Measurements from ENCODE around the gene UBTD2.

Gene UBTD2

GRCh38 chr5:172248637-172249036 is 34.9 kb downstream of the UBTD2 start:
- TF ChIP-seq, protein P1, sequence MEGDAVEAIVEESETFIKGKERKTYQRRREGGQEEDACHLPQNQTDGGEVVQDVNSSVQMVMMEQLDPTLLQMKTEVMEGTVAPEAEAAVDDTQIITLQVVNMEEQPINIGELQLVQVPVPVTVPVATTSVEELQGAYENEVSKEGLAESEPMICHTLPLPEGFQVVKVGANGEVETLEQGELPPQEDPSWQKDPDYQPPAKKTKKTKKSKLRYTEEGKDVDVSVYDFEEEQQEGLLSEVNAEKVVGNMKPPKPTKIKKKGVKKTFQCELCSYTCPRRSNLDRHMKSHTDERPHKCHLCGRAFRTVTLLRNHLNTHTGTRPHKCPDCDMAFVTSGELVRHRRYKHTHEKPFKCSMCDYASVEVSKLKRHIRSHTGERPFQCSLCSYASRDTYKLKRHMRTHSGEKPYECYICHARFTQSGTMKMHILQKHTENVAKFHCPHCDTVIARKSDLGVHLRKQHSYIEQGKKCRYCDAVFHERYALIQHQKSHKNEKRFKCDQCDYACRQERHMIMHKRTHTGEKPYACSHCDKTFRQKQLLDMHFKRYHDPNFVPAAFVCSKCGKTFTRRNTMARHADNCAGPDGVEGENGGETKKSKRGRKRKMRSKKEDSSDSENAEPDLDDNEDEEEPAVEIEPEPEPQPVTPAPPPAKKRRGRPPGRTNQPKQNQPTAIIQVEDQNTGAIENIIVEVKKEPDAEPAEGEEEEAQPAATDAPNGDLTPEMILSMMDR (IDR thresholded peaks at IDR 0.05; ENCODE audit: unreplicated experiment in 3 of 3): no peak
- Mint-ChIP-seq H3K4me1 (peaks cover 12% of the 10 kb centered on the region), H3K27me3 (ENCODE audit: low read depth) (no peaks in the 10 kb centered on the region), H3K9me3 (peaks cover 25% of the 10 kb centered on the region), H3K36me3 (ENCODE audit: low read depth) (peaks cover 70% of the 10 kb centered on the region), H3K4me3 (no peak overlapping the region), H3K27ac (no peak overlapping the region)

DNA sequence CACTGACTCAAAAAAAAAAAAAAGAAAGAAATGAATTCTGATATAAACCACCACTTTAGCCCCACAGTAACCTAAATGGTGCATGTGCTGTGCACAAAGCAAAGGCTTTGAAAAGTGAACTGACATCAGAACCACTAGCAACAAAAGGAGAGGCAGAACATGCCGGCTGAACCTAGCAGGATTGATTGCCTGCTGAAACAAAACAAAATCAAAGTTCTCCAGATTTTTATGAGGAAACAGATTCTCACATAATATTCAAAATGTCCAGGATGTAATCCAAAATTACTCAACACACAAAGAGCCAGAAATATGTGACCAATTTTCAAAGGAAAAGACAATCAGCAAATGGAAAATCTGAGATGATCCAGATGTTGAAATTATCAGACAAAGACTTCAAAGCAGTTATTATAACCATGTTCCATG is 37.9 kb downstream of the UBTD2 start:
- Mint-ChIP-seq H3K27ac (peak overlapping the region; percentile 21 to 66 (median 23)), H3K4me3 (no peak overlapping the region), H3K27me3 (ENCODE audit: low read depth) (no peaks in the 10 kb centered on the region), H3K9me3 (peaks cover 9% of the 10 kb centered on the region), H3K36me3 (ENCODE audit: low read depth) (peaks cover 63% of the 10 kb centered on the region), H3K4me1 (peaks cover 12% of the 10 kb centered on the region)
- TF ChIP-seq, protein P1 (IDR thresholded peaks at IDR 0.05; ENCODE audit: unreplicated experiment in 3 of 3): no peak

GRCh38 chr5:172245046-172245445 is 38.5 kb downstream of the UBTD2 start:
- Mint-ChIP-seq H3K36me3 (ENCODE audit: low read depth) (peaks cover 57% of the 10 kb centered on the region), H3K27me3 (ENCODE audit: low read depth) (no peaks in the 10 kb centered on the region), H3K27ac (no peak overlapping the region), H3K9me3 (peaks cover 6% of the 10 kb centered on the region), H3K4me1 (peaks cover 12% of the 10 kb centered on the region), H3K4me3 (no peak overlapping the region)
- TF ChIP-seq, protein P1 (IDR thresholded peaks at IDR 0.05; ENCODE audit: unreplicated experiment in 3 of 3): no peak

- TF ChIP-seq, protein P1 (IDR thresholded peaks at IDR 0.05; ENCODE audit: unreplicated experiment in 3 of 3): no peak
- H3K27me3 Mint-ChIP-seq (ENCODE audit: low read depth): no peaks in the 10 kb centered on the region
- H3K9me3 Mint-ChIP-seq: no peaks in the 10 kb centered on the region
- H3K27ac Mint-ChIP-seq: no peak overlapping the region
- H3K36me3 Mint-ChIP-seq (ENCODE audit: low read depth): peaks cover 40% of the 10 kb centered on the region
- peaks cover 12% of the 10 kb centered on the region for H3K4me1 Mint-ChIP-seq
- H3K4me3 Mint-ChIP-seq: no peak overlapping the region
These were observed 40.3 kb downstream of the UBTD2 start for GRCh38 chr5:172243302-172243701.

GRCh38 chr5:172238334-172238733 is 45.2 kb downstream of the UBTD2 start:
- TF ChIP-seq, protein P1 (IDR thresholded peaks at IDR 0.05; ENCODE audit: unreplicated experiment in 3 of 3): no peak
- Mint-ChIP-seq H3K36me3 (ENCODE audit: low read depth) (peaks cover 22% of the 10 kb centered on the region), H3K27me3 (ENCODE audit: low read depth) (no peaks in the 10 kb centered on the region), H3K4me1 (peaks cover 31% of the 10 kb centered on the region), H3K27ac (no peak overlapping the region), H3K4me3 (no peak overlapping the region), H3K9me3 (no peaks in the 10 kb centered on the region)

All from nephron (organoid).